ENCODE results near the gene CCDC194.

- TF ChIP-seq CTCF (IDR thresholded peaks at IDR 0.05) (no peak), POLR2A (IDR thresholded peaks at IDR 0.05) (no peak)
Observed at GRCh38 chr19:17389288-17389687, 4.7 kb downstream of the CCDC194 start.
